Measurements from ENCODE around the gene SEMA5B. TPM values are rescaled to one million over a fixed set of nuclear protein-coding genes. Genes with fewer than 3 reads are reported as not detected.

SEMA5B gene
- total and polyA plus RNA-seq, 2 of the 4 experiments (the other 2 are of a cell fraction): not detected

DNA sequence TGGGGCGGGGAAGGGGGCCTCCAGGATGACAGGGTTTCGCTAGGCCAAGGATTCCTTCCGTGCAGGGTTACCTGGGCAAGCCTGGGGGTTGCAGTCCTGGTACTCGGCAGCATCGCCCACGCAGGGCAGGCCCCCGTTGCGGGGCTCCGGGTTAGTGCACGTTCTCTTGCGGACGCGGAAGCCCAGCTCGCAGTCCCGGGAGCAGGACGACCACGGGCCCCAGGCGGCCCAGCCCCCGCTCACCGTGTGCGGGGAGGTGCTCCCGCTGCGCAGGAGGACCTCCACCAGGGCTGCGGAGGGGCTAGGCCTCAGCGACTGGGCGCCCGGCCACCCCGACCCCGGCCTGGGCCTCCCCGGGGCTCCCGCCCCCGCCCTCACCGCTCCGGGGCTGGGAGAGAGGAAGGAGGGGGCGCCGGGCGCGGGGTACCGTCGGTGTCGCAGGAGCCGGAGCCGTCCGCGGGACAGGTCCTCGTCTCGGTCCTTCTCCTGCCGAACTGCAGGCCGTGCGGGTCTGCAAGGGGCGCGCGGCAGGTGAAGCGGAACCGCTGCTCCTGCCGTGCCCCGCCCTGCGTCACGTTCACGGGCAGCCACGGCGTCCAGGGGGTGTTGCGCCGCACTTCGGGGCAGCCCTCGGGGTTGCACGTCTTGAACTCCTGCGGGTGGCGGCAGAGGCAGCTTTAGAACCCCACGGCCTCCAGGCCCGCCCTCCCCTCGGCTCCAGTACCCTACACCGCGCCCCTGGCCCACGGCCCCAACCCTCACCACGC lies 114.6 kb downstream of the SEMA5B start:
- H2AK9ac ChIP-seq (replicated peaks; ENCODE audit: low read depth, low read length, poor library complexity): no peak overlapping the region
- no peak overlapping the region for H4K5ac ChIP-seq (ENCODE audit: low read depth, low read length)

More for the DNA sequence above, 114.6 kb downstream of the SEMA5B start:
- H3K4ac ChIP-seq (ENCODE audit: low read depth, low read length): no peak overlapping the region
- H3K4me1 ChIP-seq (ENCODE audit: control insufficient read depth, insufficient read depth, low read length): no peaks in the 10 kb centered on the region
- no TSS peak for BruUV-seq (replicated peaks)
- no peaks in the 10 kb centered on the region for H4K20me1 ChIP-seq (ENCODE audit: insufficient read depth, low read length)
- H2AFZ ChIP-seq (replicated peaks; ENCODE audit: low read length, poor library complexity): peak overlapping the region; percentile 43
- no peak overlapping the region for H3K18ac ChIP-seq (ENCODE audit: low read depth, low read length)
- H3K36me3 ChIP-seq (ENCODE audit: control insufficient read depth, insufficient read depth, low read length): no peaks in the 10 kb centered on the region
- CTCF ChIA-PET: no interaction called here
- POLR2A ChIA-PET (ENCODE audit: unreplicated experiment): no interaction called here
- H2BK120ac ChIP-seq (ENCODE audit: low read depth, low read length): no peak overlapping the region
- H3K14ac ChIP-seq (replicated peaks; ENCODE audit: low read depth, low read length): no peak overlapping the region
- WGBS, 2 experiments (ENCODE audit: extremely low coverage in 2 of 2, insufficient read length in 1 of 2): 21% methylated on average over 32 of the region's 76 CpGs; no CpG with 5 or more reads in 1 of the 2 experiments
- no peak overlapping the region for H3K56ac ChIP-seq (ENCODE audit: extremely low read depth, insufficient read depth, low read length)
- dilution Hi-C loops (cut with HindIII; ENCODE audit: low sequenced_read_pairs, unreplicated experiment) (no loop called here), intact Hi-C loops (cut with micrococcal nuclease) (no loop called here), in situ Hi-C loops (cut with MboI; ENCODE audit: low sequenced_read_pairs) (no loop called here)
- no peak overlapping the region for H4K91ac ChIP-seq (ENCODE audit: insufficient read depth, low read depth, low read length)
- H3K9me1 ChIP-seq (ENCODE audit: insufficient read depth, low read length): no peaks in the 10 kb centered on the region
- H2BK20ac ChIP-seq (ENCODE audit: low read depth, low read length): no peak overlapping the region
- DNase-seq (no peak), ATAC-seq (ENCODE audit: low read depth) (no peak)
- no peak overlapping the region for H3K9ac ChIP-seq (ENCODE audit: low read depth, low read length)
- no peak overlapping the region for H2BK15ac ChIP-seq (ENCODE audit: low read depth, low read length)
- no peak overlapping the region for H3K27ac ChIP-seq (ENCODE audit: insufficient read depth, low read length)
- H3K4me3 ChIP-seq (ENCODE audit: insufficient read depth, low read depth, low read length): no peak overlapping the region
- no peak overlapping the region for H2AK5ac ChIP-seq (ENCODE audit: low read depth, low read length)
- TF ChIP-seq BHLHE40 (IDR thresholded peaks at IDR 0.05; ENCODE audit: low read depth, low read length) (no peak), MXI1 (IDR thresholded peaks at IDR 0.05; ENCODE audit: borderline replicate concordance, low read depth, low read length) (no peak), RAD21 (IDR thresholded peaks at IDR 0.05; ENCODE audit: low read length) (no peak), FOS (IDR thresholded peaks at IDR 0.05; ENCODE audit: low read depth, low read length) (no peak), MAZ (IDR thresholded peaks at IDR 0.05; ENCODE audit: borderline replicate concordance, low read depth, low read length) (no peak), CEBPB (IDR thresholded peaks at IDR 0.05; ENCODE audit: low read depth, low read length) (no peak), SMC3 (IDR thresholded peaks at IDR 0.05; ENCODE audit: low read depth, low read length) (no peak), NFE2L2 (IDR thresholded peaks at IDR 0.05; ENCODE audit: low read depth, low read length) (no peak), RCOR1 (IDR thresholded peaks at IDR 0.05; ENCODE audit: insufficient replicate concordance, low read length) (no peak), POLR2A (IDR thresholded peaks at IDR 0.05; ENCODE audit: low read depth, low read length) (no peak), CHD1 (IDR thresholded peaks at IDR 0.05; ENCODE audit: low read depth, low read length) (no peak), MAFK (IDR thresholded peaks at IDR 0.05; ENCODE audit: low read depth, low read length) (no peak), RFX5 (IDR thresholded peaks at IDR 0.05; ENCODE audit: low read depth, low read length) (no peak)
- TF ChIP-seq, protein P1, sequence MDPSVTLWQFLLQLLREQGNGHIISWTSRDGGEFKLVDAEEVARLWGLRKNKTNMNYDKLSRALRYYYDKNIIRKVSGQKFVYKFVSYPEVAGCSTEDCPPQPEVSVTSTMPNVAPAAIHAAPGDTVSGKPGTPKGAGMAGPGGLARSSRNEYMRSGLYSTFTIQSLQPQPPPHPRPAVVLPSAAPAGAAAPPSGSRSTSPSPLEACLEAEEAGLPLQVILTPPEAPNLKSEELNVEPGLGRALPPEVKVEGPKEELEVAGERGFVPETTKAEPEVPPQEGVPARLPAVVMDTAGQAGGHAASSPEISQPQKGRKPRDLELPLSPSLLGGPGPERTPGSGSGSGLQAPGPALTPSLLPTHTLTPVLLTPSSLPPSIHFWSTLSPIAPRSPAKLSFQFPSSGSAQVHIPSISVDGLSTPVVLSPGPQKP (IDR thresholded peaks at IDR 0.05; ENCODE audit: borderline replicate concordance, low read depth, low read length): no peak
- TF ChIP-seq, protein P2, sequence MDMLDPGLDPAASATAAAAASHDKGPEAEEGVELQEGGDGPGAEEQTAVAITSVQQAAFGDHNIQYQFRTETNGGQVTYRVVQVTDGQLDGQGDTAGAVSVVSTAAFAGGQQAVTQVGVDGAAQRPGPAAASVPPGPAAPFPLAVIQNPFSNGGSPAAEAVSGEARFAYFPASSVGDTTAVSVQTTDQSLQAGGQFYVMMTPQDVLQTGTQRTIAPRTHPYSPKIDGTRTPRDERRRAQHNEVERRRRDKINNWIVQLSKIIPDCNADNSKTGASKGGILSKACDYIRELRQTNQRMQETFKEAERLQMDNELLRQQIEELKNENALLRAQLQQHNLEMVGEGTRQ (IDR thresholded peaks at IDR 0.05; ENCODE audit: low read depth, low read length): no peak
- TF ChIP-seq, protein P3, sequence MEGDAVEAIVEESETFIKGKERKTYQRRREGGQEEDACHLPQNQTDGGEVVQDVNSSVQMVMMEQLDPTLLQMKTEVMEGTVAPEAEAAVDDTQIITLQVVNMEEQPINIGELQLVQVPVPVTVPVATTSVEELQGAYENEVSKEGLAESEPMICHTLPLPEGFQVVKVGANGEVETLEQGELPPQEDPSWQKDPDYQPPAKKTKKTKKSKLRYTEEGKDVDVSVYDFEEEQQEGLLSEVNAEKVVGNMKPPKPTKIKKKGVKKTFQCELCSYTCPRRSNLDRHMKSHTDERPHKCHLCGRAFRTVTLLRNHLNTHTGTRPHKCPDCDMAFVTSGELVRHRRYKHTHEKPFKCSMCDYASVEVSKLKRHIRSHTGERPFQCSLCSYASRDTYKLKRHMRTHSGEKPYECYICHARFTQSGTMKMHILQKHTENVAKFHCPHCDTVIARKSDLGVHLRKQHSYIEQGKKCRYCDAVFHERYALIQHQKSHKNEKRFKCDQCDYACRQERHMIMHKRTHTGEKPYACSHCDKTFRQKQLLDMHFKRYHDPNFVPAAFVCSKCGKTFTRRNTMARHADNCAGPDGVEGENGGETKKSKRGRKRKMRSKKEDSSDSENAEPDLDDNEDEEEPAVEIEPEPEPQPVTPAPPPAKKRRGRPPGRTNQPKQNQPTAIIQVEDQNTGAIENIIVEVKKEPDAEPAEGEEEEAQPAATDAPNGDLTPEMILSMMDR (conservative IDR thresholded peaks at IDR 0.05; ENCODE audit: low read depth, low read length): no peak
- no peak overlapping the region for H4K8ac ChIP-seq (ENCODE audit: low read depth in 2 of 2, low read length in 2 of 2)
- no peaks in the 10 kb centered on the region for H3K79me1 ChIP-seq (ENCODE audit: low read depth in 1 of 2, low read length in 2 of 2)
- H3K4me2 ChIP-seq (ENCODE audit: low read depth, low read length): no peak overlapping the region
- no peak overlapping the region for H2BK5ac ChIP-seq (ENCODE audit: low read depth, low read length, poor library complexity, severe bottlenecking)
- no peaks in the 10 kb centered on the region; the same call in 1 of the 2 replicates for H3K9me3 ChIP-seq (ENCODE audit: control insufficient read depth, insufficient read depth, low read length)
- no peak overlapping the region for H3K23ac ChIP-seq (ENCODE audit: low read depth, low read length)
- H3K27me3 ChIP-seq (ENCODE audit: control insufficient read depth, insufficient read depth, low read length): peaks cover 68% of the 10 kb centered on the region

Data from IMR-90 (cell line).